ENCODE measurements around the gene CDH26. TPM values are rescaled to one million over a fixed set of nuclear protein-coding genes. Genes with fewer than 3 reads are reported as not detected.

CDH26 gene
- polyA plus RNA-seq, 1 donor (not counting 4 experiments of a cell fraction or from before 2014, with no cell fraction given): 1.1 TPM

GRCh38 chr20:60021104-60021503, 62.9 kb downstream of the CDH26 start:
- Histone ChIP-seq H3K4me1 (ENCODE audit: control insufficient read depth, extremely low read depth, insufficient read depth, low read length) (no peaks in the 10 kb centered on the region), H3K9ac (ENCODE audit: control insufficient read depth, extremely low read depth, insufficient read depth, low read length) (no peak overlapping the region), H3K36me3 (ENCODE audit: control insufficient read depth in 2 of 2, extremely low read depth in 1 of 2, insufficient read depth in 2 of 2, low read length in 2 of 2) (no peaks in the 10 kb centered on the region), H3K4me3 (ENCODE audit: control insufficient read depth in 2 of 3, extremely low read depth in 1 of 3, insufficient read depth in 2 of 3, low read depth in 1 of 3, low read length in 3 of 3) (no peak overlapping the region), H3K79me2 (ENCODE audit: control insufficient read depth, insufficient read depth, low read length) (no peaks in the 10 kb centered on the region), H3K27me3 (ENCODE audit: control insufficient read depth, extremely low read depth, insufficient read depth, low read length) (no peaks in the 10 kb centered on the region), H3K4me2 (ENCODE audit: control insufficient read depth, extremely low read depth, insufficient read depth, low read depth, low read length) (no peak overlapping the region), H4K20me1 (ENCODE audit: control insufficient read depth, extremely low read depth, insufficient read depth, low read length) (no peaks in the 10 kb centered on the region), H3K9me3 (ENCODE audit: control insufficient read depth, low read depth, low read length) (no peaks in the 10 kb centered on the region), H2AFZ (ENCODE audit: control insufficient read depth, low read length) (no peak overlapping the region), H3K27ac (ENCODE audit: control insufficient read depth, insufficient read depth, low read length) (no peak overlapping the region), H3K9me1 (ENCODE audit: control insufficient read depth, extremely low read depth, insufficient read depth, low read length) (no peaks in the 10 kb centered on the region)
- TF ChIP-seq EZH2 (IDR thresholded peaks at IDR 0.05; ENCODE audit: low read length): no peak
- TF ChIP-seq, protein P1, sequence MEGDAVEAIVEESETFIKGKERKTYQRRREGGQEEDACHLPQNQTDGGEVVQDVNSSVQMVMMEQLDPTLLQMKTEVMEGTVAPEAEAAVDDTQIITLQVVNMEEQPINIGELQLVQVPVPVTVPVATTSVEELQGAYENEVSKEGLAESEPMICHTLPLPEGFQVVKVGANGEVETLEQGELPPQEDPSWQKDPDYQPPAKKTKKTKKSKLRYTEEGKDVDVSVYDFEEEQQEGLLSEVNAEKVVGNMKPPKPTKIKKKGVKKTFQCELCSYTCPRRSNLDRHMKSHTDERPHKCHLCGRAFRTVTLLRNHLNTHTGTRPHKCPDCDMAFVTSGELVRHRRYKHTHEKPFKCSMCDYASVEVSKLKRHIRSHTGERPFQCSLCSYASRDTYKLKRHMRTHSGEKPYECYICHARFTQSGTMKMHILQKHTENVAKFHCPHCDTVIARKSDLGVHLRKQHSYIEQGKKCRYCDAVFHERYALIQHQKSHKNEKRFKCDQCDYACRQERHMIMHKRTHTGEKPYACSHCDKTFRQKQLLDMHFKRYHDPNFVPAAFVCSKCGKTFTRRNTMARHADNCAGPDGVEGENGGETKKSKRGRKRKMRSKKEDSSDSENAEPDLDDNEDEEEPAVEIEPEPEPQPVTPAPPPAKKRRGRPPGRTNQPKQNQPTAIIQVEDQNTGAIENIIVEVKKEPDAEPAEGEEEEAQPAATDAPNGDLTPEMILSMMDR (optimal IDR thresholded peaks at IDR 0.05 in 1 of 3, IDR thresholded peaks at IDR 0.05 in 1 of 3, conservative IDR thresholded peaks at IDR 0.05 in 1 of 3; ENCODE audit: extremely low read depth in 1 of 3, insufficient read depth in 2 of 3, low read length in 3 of 3): no peak
- dilution Hi-C loops (cut with MboI; ENCODE audit: extremely low pct_ligation_motif_present, low sequenced_read_pairs): no loop called here
- no peak for FAIRE-seq
- no peak for DNase-seq (ENCODE audit: low read depth, low spot score)

DNA sequence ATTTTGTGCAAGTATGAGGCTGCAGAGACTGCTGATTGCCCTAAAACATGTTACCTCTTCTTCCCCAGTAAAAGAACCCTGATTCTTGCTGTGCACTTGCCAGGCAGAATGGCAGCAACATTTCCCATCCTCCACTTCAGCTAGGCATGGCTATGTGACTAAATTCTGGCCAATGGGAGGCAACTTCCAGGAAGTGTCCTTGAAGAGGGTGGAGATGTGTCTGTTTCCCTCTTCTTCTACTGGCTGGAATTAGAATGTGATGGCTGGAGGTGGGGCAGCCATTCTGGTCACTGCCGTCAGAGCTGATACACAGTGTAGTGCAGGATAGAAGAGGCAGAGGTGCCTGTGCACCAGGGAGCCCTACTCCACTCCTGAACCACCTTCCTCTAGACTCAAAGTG, 64.6 kb downstream of the CDH26 start:
- Histone ChIP-seq H3K27me3 (ENCODE audit: control insufficient read depth, extremely low read depth, insufficient read depth, low read length) (no peaks in the 10 kb centered on the region), H3K4me1 (ENCODE audit: control insufficient read depth, extremely low read depth, insufficient read depth, low read length) (no peaks in the 10 kb centered on the region), H3K36me3 (ENCODE audit: control insufficient read depth in 2 of 2, extremely low read depth in 1 of 2, insufficient read depth in 2 of 2, low read length in 2 of 2) (no peaks in the 10 kb centered on the region), H3K4me2 (ENCODE audit: control insufficient read depth, extremely low read depth, insufficient read depth, low read depth, low read length) (no peak overlapping the region), H4K20me1 (ENCODE audit: control insufficient read depth, extremely low read depth, insufficient read depth, low read length) (no peaks in the 10 kb centered on the region), H3K79me2 (ENCODE audit: control insufficient read depth, insufficient read depth, low read length) (no peaks in the 10 kb centered on the region), H3K4me3 (ENCODE audit: control insufficient read depth in 2 of 3, extremely low read depth in 1 of 3, insufficient read depth in 2 of 3, low read depth in 1 of 3, low read length in 3 of 3) (no peak overlapping the region), H3K9ac (ENCODE audit: control insufficient read depth, extremely low read depth, insufficient read depth, low read length) (no peak overlapping the region), H3K9me1 (ENCODE audit: control insufficient read depth, extremely low read depth, insufficient read depth, low read length) (no peaks in the 10 kb centered on the region), H3K27ac (ENCODE audit: control insufficient read depth, insufficient read depth, low read length) (no peak overlapping the region), H3K9me3 (ENCODE audit: control insufficient read depth, low read depth, low read length) (no peaks in the 10 kb centered on the region), H2AFZ (ENCODE audit: control insufficient read depth, low read length) (no peak overlapping the region)
- TF ChIP-seq, protein P1 (optimal IDR thresholded peaks at IDR 0.05 in 1 of 3, IDR thresholded peaks at IDR 0.05 in 1 of 3, conservative IDR thresholded peaks at IDR 0.05 in 1 of 3; ENCODE audit: extremely low read depth in 1 of 3, insufficient read depth in 2 of 3, low read length in 3 of 3): no peak
- TF ChIP-seq EZH2 (IDR thresholded peaks at IDR 0.05; ENCODE audit: low read length): no peak
- FAIRE-seq (no peak), DNase-seq (ENCODE audit: low read depth, low spot score) (no peak)
- dilution Hi-C loops (cut with MboI; ENCODE audit: extremely low pct_ligation_motif_present, low sequenced_read_pairs): no loop called here

Measured in keratinocyte (primary cell).